K562 (cell line): ENCODE data around the gene PPM1H. TPM values are rescaled to one million over a fixed set of nuclear protein-coding genes. Genes with fewer than 3 reads are reported as not detected.
A peak's percentile ranks its signal among the peaks of the same experiment; 100 is the strongest.

Experiments used
- ATAC-seq: fragments of 200-7000 bp; cut with Tn5 transposase; 3 replicates; pipeline ENCODE4 v1.9.1; 2020; ENCODE audit warnings: moderate library complexity
- BruUV-seq: library from RNA; stranded (reverse); fragments of 400-500 nt; replicated peaks from 2 replicates; lab custom pipeline; 2021; lab: Mats Ljungman, UMichigan
- CTCF ChIA-PET: fragments of 300-600 bp; formaldehyde crosslinking; extraction: SDS; loops from one replicate; lab custom pipeline; 2021; ENCODE audit warnings: low intra/inter-chr PET ratio; lab: Yijun Ruan, JAX
- POLR2A ChIA-PET: fragments of 300-600, 350-650 bp; sonication (Branson Sonifier 250); formaldehyde crosslinking; extraction: SDS; loops from one replicate; lab custom pipeline; 2021; ENCODE audit warnings: antibody characterized with exemption, inconsistent platforms; lab: Yijun Ruan, JAX
- DNase-seq, 4 experiments: peaks; one replicate each; pipeline versions ENCODE4 v3.0.0 to v3.0.0-alpha.2; 2011 to 2018; ENCODE audit warnings: low spot score in 3 of 4, mixed read lengths in 3 of 4; ENCODE audit errors: extremely low read depth in 1 of 4
- FAIRE-seq: peaks from 2 replicates; lab custom pipeline; 2011; peaks lifted over from hg19 to GRCh38; lab: Jason Lieb, UNC
- H2AFZ ChIP-seq: 2 replicates; pipeline ENCODE4 v1.6.0; 2011; ENCODE audit warnings: low read depth, low read length, control low read depth, inconsistent platforms
- H3K27ac ChIP-seq: fragments of 200-600 bp; 3 replicates; pipeline ENCODE4 v1.8.0; 2011; ENCODE audit warnings: low read depth, mild to moderate bottlenecking, control low read depth, inconsistent platforms, low read length, moderate library complexity, mixed read lengths; ENCODE audit errors: extremely low read depth
- H3K27me3 ChIP-seq, 2 experiments: fragments of 300-600 bp in 1 of 2; 2 replicates in 1 of 2; 3 replicates in 1 of 2; pipeline versions ENCODE4 v1.6.0 to v1.8.0; 2011; ENCODE audit warnings: inconsistent platforms in 2 of 2, low read length in 2 of 2, mild to moderate bottlenecking in 1 of 2, mixed read lengths in 1 of 2, moderate library complexity in 1 of 2; ENCODE audit not compliant: control insufficient read depth in 2 of 2, insufficient read depth in 2 of 2
- H3K36me3 ChIP-seq: fragments of 300-600 bp; 3 replicates; pipeline ENCODE4 v1.8.0; 2011; ENCODE audit warnings: mild to moderate bottlenecking, low read length, inconsistent platforms; ENCODE audit not compliant: control insufficient read depth, insufficient read depth
- H3K4me1 ChIP-seq, 2 experiments: fragments of 200-600 bp in 1 of 2; replicated peaks in 1 of 2; 2 replicates in 1 of 2; 3 replicates in 1 of 2; pipeline versions ENCODE4 v1.5.1 to v1.8.0; 2011; ENCODE audit warnings: inconsistent platforms in 2 of 2, low read length in 2 of 2, mild to moderate bottlenecking in 1 of 2, mixed read lengths in 1 of 2, moderate library complexity in 1 of 2; ENCODE audit not compliant: control insufficient read depth in 2 of 2, insufficient read depth in 2 of 2
- H3K4me2 ChIP-seq: 2 replicates; pipeline ENCODE4 v1.6.1; 2011; ENCODE audit warnings: low read length, control low read depth, inconsistent platforms, mixed read lengths; ENCODE audit not compliant: insufficient read depth
- H3K4me3 ChIP-seq: fragments of 200-600 bp; sonication (generic), shearing (Covaris generic); 2 replicates; pipeline ENCODE4 v1.5.1; 2016; ENCODE audit warnings: control low read depth, inconsistent platforms
- H3K79me2 ChIP-seq: fragments of 200-600 bp; 3 replicates; pipeline ENCODE4 v1.8.0; 2011; ENCODE audit warnings: low read length, inconsistent platforms; ENCODE audit not compliant: control insufficient read depth, insufficient read depth
- H3K9ac ChIP-seq, 2 experiments: 2 replicates each; pipeline versions ENCODE4 v1.6.0 to v1.6.1; 2011; ENCODE audit warnings: low read depth in 2 of 2, low read length in 2 of 2, control low read depth in 1 of 2, inconsistent platforms in 1 of 2, mild to moderate bottlenecking in 1 of 2, mixed read lengths in 1 of 2; ENCODE audit not compliant: insufficient read depth in 1 of 2
- H3K9me1 ChIP-seq: one replicate; pipeline ENCODE4 v1.6.0; 2011; ENCODE audit warnings: inconsistent platforms, mild to moderate bottlenecking, low read length, moderate library complexity; ENCODE audit not compliant: control insufficient read depth, insufficient read depth
- H3K9me3 ChIP-seq: replicated peaks from 2 replicates; pipeline ENCODE4 v1.5.1; 2011; ENCODE audit warnings: low read depth, low read length, inconsistent platforms; ENCODE audit not compliant: control insufficient read depth, insufficient read depth
- H4K20me1 ChIP-seq: replicated peaks from 2 replicates; pipeline ENCODE4 v1.6.1; 2011; ENCODE audit warnings: low read length, inconsistent platforms, mixed read lengths; ENCODE audit not compliant: control insufficient read depth, insufficient read depth
- ETV1 ChIP-seq: fragments of 450-650 bp; conservative IDR thresholded peaks from 2 replicates; pipeline ENCODE4 v1.6.1; 2016; ENCODE audit warnings: missing genetic modification characterization, control low read depth, low read depth, missing compliant biosample characterization
- NFE2 ChIP-seq: IDR thresholded peaks from 2 replicates; pipeline ENCODE4 v1.6.1; 2014; ENCODE audit warnings: antibody characterized with exemption, low read depth
- NR4A1 ChIP-seq, 2 experiments: fragments of 250-450 bp in 1 of 2; fragments of 450-650 bp in 1 of 2; sonication (Bioruptor Pico) in 1 of 2; IDR thresholded peaks; 2 replicates each; pipeline versions ENCODE4 v1.4.0 to v1.6.1; 2016 to 2020; ENCODE audit warnings: mild to moderate bottlenecking in 2 of 2, missing compliant biosample characterization in 1 of 2, missing genetic modification characterization in 1 of 2, moderate library complexity in 1 of 2
- RBM22 ChIP-seq: fragments of 200-400 bp; formaldehyde crosslinking; IDR thresholded peaks from 2 replicates; pipeline ENCODE4 v1.6.1; 2018; ENCODE audit warnings: low read length, low read depth; ENCODE audit not compliant: poor library complexity, severe bottlenecking
- ZBTB11 ChIP-seq, 3 experiments: fragments of 200-800 bp in 1 of 3; fragments of 250-450 bp in 1 of 3; fragments of 450-650 bp in 1 of 3; sonication (Bioruptor Pico) in 1 of 3; sonication (Bioruptor generic) in 1 of 3; formaldehyde crosslinking in 1 of 3; IDR thresholded peaks; 2 replicates each; pipeline versions ENCODE4 v1.6.1 to v1.8.0; 2016 to 2022; ENCODE audit warnings: mild to moderate bottlenecking in 2 of 3, missing genetic modification characterization in 2 of 3, missing compliant biosample characterization in 1 of 3, moderate library complexity in 1 of 3
- ZBTB40 ChIP-seq, 2 experiments: fragments of 450-650 bp in 1 of 2; sonication (generic) in 1 of 2; formaldehyde crosslinking in 1 of 2; IDR thresholded peaks; 2 replicates each; pipeline versions ENCODE4 v1.7.1 to v1.9.0; 2016 to 2022; ENCODE audit warnings: inconsistent platforms in 1 of 2, mild to moderate bottlenecking in 1 of 2, missing genetic modification reagents in 1 of 2
- ZBTB8A ChIP-seq: fragments of 450-650 bp; IDR thresholded peaks from 2 replicates; pipeline ENCODE4 v1.6.1; 2018; ENCODE audit warnings: mild to moderate bottlenecking, moderate library complexity; ENCODE audit not compliant: partially characterized antibody
- WGBS: fragments of 100-300 bp; shearing (Covaris generic); methylation state at CpG from one replicate; pipeline ENCODE4 v1.1.6; 2016; ENCODE audit warnings: low coverage, mixed read lengths; ENCODE audit not compliant: insufficient coverage; ENCODE audit errors: missing lambda C conversion rate; 5-methylcytosine and 5-hydroxymethylcytosine counted together
- in situ Hi-C: fragments of 300-500 bp; cut with MboI; formaldehyde crosslinking; loops from 4 replicates; pipeline ENCODE4 v1.15.0; 2018; ENCODE audit warnings: inconsistent platforms, mixed read lengths
- intact Hi-C: fragments of 100-400 bp; cut with micrococcal nuclease; formaldehyde crosslinking; loops from 2 replicates; pipeline ENCODE4 v1.14.2; 2022
- polyA plus RNA-seq, 8 experiments: library from polyadenylated mRNA; depleted of rRNA in 4 of 8; stranded (reverse) in 5 of 8; unstranded in 3 of 8; fragments of >200 nt; fragmentation: Nextera tagmentation in 2 of 8; fragmentation: Illumina TruSeq in 1 of 8; extraction: Ambion mirVana in 2 of 8; extraction: Trizol in 1 of 8; gene quantifications; 2 replicates each; pipeline versions ENCODE4 v1.2.1 to v1.2.3, GENCODE V29; 2011 to 2014; ENCODE audit warnings: inconsistent platforms in 1 of 8, missing spikeins in 1 of 8
- total RNA-seq, 7 experiments: library from RNA; depleted of rRNA in 6 of 7; stranded (reverse); fragments of >200 nt in 6 of 7; fragmentation: Illumina TruSeq in 2 of 7; extraction: Trizol in 2 of 7; gene quantifications; 2 replicates each; pipeline versions ENCODE4 v1.2.1 to v1.2.3, GENCODE V29; 2011 to 2021; ENCODE audit warnings: low replicate concordance in 1 of 7

The PPM1H gene
- total and polyA plus RNA-seq, 9 of the 15 experiments (the other 6 are each of a cell fraction or from before 2014, with no cell fraction given), result 5.3 to 29.3 (median 11.3) TPM

GRCh38 chr12:62947364-62947763 is 12.4 kb upstream of the PPM1H start:
- H3K4me2 ChIP-seq, result no peak overlapping the region
- H3K79me2 ChIP-seq, result no peaks in the 10 kb centered on the region
- H3K27me3 ChIP-seq, result no peaks in the 10 kb centered on the region
- H3K9ac ChIP-seq, result no peak overlapping the region
- H3K4me3 ChIP-seq, result no peak overlapping the region
- no peaks in the 10 kb centered on the region for H3K9me3 ChIP-seq
- in situ Hi-C loops, result no loop called here
- no TSS peak for BruUV-seq
- H4K20me1 ChIP-seq, result no peaks in the 10 kb centered on the region
- DNase-seq (no peak), ATAC-seq (no peak), FAIRE-seq (no peak)
- peaks cover 0 to 5% of the 10 kb centered on the region in 2 experiments; a peak in 2 of 5 replicates for H3K4me1 ChIP-seq
- no peak overlapping the region for H3K27ac ChIP-seq
- ChIA-PET POLR2A (no interaction called here), CTCF (no interaction called here)
- WGBS, result 29% methylated on average over 5 of the region's 5 CpGs
- intact Hi-C loops, result no loop called here
- H2AFZ ChIP-seq, result peak overlapping the region; percentile 21; the same call in 1 of the 2 replicates
- H3K36me3 ChIP-seq, result no peaks in the 10 kb centered on the region
- no peaks in the 10 kb centered on the region for H3K9me1 ChIP-seq
- TF ChIP-seq ZBTB8A, result no peak
- no peak for TF ChIP-seq ETV1
- TF ChIP-seq RBM22, result no peak
- peak; percentile 61 for TF ChIP-seq ZBTB40 (IDR thresholded peaks at IDR 0.05)
- TF ChIP-seq ZBTB40 (CRISPR knock-in tag; IDR thresholded peaks at IDR 0.05), result no peak
- peak in 2 of 3 experiments; percentile 32 to 65; a peak in 1 of 6 replicates for TF ChIP-seq ZBTB11 (CRISPR knock-in tag; IDR thresholded peaks at IDR 0.05)
- no peak for TF ChIP-seq NR4A1 (CRISPR knock-in tag; IDR thresholded peaks at IDR 0.05)
- TF ChIP-seq NR4A1 (tag; IDR thresholded peaks at IDR 0.05), result no peak
- no peak for TF ChIP-seq NFE2
